ENCODE results near the gene WIPF2. TPM values are rescaled to one million over a fixed set of nuclear protein-coding genes. Genes with fewer than 3 reads are reported as not detected.

The WIPF2 gene
- total and polyA plus RNA-seq, 5 experiments from 2014 or later, result 6.4 to 32.7 (median 7.5) TPM

DNA sequence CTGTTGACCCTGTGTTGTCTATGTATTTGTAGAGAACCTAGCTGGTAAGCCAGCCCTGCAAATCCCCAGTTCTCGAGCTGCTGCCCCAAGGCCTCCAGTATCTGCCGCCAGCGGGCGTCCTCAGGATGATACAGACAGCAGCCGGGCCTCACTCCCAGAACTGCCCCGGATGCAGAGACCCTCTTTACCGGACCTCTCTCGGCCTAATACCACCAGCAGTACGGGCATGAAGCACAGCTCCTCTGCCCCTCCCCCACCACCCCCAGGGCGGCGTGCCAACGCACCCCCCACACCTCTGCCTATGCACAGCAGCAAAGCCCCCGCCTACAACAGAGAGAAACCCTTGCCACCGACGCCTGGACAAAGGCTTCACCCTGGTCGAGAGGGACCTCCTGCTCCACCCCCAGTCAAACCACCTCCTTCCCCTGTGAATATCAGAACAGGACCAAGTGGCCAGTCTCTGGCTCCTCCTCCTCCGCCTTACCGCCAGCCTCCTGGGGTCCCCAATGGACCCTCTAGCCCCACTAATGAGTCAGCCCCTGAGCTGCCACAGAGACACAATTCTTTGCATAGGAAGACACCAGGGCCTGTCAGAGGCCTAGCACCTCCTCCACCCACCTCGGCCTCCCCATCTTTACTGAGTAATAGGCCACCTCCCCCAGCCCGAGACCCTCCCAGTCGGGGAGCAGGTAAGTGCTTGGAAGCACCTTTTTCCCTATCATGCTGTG, 45.5 kb downstream of the WIPF2 start:
- peaks cover 0 to 46% (median 5%) of the 10 kb centered on the region in 3 donors for H3K36me3 Mint-ChIP-seq
- H3K4me1 Mint-ChIP-seq, result peaks cover 0 to 3% (median 0%) of the 10 kb centered on the region in 4 donors
- POLR2A ChIA-PET, result no interaction called here
- H3K4me3 Mint-ChIP-seq, result no peak overlapping the region
- peak overlapping the region in 1 of 10 donors; percentile 38 for H3K27ac Mint-ChIP-seq
- H3K27me3 Mint-ChIP-seq, result no peaks in the 10 kb centered on the region
- no peaks in the 10 kb centered on the region for H3K9me3 Mint-ChIP-seq
- no peak for DNase-seq
- no peak for ATAC-seq

DNA sequence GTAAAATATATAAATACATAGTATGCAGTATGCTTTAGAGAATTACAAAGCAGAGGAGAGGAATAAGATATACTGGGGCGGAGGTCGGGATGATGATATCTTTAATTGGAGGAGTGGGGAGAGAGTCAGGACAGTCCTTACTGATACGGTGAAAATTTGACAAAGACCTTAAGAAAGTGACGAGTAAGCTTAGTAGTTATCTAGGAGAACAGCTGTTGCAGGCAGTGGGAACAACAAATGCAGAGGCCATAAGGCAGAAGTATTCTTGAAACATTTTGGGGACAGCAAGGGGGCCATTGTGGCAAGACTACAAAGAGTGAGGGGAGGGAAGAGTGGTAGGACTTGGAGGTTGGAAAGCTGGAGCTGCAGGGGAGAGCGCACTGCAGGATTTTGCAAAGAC, 46.2 kb downstream of the WIPF2 start:
- H3K9me3 Mint-ChIP-seq, result no peaks in the 10 kb centered on the region
- POLR2A ChIA-PET, result no interaction called here
- H3K27ac Mint-ChIP-seq, result no peak overlapping the region
- H3K36me3 Mint-ChIP-seq, result peaks cover 0 to 46% (median 5%) of the 10 kb centered on the region in 3 donors
- DNase-seq (no peak), ATAC-seq (no peak)
- no peaks in the 10 kb centered on the region for H3K27me3 Mint-ChIP-seq
- no peak overlapping the region for H3K4me3 Mint-ChIP-seq
- peaks cover 0 to 3% (median 0%) of the 10 kb centered on the region in 4 donors for H3K4me1 Mint-ChIP-seq

DNA sequence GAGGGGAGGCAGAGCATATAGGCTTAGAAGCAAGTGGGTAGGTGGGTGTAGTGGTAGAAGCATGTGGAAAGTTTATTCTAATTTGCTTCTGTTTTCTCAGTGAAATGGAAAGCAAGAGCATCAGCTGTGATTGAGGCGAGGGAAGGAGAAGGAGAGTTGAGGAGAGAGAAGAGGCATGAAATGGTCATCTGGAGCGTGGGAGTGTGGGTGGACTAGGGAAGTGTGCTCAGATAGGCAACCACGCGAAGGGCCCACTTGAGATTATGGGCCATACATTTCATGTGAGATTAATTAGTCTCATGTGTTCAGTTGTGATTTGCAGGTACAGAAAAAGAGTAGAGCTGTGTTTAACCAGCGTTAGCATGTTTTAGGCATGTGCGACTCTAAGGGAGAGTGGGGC, 47.8 kb downstream of the WIPF2 start:
- Mint-ChIP-seq H3K27ac (no peak overlapping the region), H3K4me1 (peaks cover 0 to 3% (median 0%) of the 10 kb centered on the region in 4 donors), H3K27me3 (no peaks in the 10 kb centered on the region), H3K36me3 (peaks cover 0 to 46% (median 3%) of the 10 kb centered on the region in 3 donors), H3K4me3 (no peak overlapping the region), H3K9me3 (no peaks in the 10 kb centered on the region)
- DNase-seq (no peak), ATAC-seq (no peak)
- POLR2A ChIA-PET, result no interaction called here

DNA sequence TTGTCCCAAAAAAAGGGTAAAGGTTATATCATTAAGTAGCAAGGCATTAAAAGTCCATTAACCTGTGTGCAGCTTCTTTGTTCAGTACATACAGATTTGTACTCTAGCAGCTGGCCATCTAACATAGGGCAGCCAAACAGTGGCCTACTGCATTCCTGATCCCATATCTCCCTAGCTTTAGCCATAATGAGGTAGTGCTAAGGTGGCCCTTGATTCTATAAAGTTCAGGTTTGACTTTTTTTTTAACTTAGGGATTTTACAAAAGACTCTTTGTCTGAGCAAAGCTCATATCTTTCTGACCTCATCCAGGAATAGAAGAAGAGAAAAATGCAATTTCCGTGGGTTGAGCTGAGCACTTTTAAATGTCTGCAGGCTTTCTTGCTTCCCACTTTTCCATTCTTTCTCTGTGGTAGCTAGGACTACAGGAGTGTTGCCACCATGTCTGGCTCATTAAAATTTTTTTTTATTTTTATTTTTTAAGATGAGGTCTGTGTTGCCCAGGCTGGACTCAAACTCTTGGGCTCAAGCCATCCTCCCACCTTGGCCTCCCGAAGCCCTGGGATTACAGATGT, 49.1 kb downstream of the WIPF2 start:
- peak overlapping the region in 1 of 10 donors; percentile 4 for H3K27ac Mint-ChIP-seq
- ATAC-seq, result no peak
- peaks cover 0 to 43% (median 0%) of the 10 kb centered on the region in 3 donors for H3K36me3 Mint-ChIP-seq
- no peak overlapping the region for H3K4me3 Mint-ChIP-seq
- POLR2A ChIA-PET, result no interaction called here
- H3K27me3 Mint-ChIP-seq, result no peaks in the 10 kb centered on the region
- DNase-seq, result no peak
- no peaks in the 10 kb centered on the region for H3K9me3 Mint-ChIP-seq
- peaks cover 0 to 1% (median 0%) of the 10 kb centered on the region in 4 donors for H3K4me1 Mint-ChIP-seq

DNA sequence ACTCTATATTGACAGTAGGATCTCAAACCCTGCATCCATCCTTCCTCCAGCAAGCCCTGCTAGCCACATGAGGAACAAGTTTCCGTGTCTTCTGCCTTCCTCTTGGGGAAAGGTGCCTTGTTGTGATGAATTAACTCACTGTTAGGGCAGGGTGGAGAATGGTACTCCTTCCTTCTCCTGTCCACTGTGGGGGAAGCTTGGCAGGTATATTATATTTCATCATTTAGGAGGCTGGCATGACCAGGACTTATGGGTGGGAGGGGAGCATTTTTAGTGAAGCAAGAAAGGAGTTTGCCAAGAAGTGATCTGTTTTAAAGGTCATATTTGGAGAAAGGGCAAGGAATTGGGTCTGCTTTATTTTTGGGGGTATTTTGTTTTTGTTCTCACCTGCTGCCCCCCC, 59.3 kb downstream of the WIPF2 start:
- Mint-ChIP-seq H3K27me3 (no peaks in the 10 kb centered on the region), H3K4me1 (peaks cover 0 to 12% (median 1%) of the 10 kb centered on the region in 4 donors), H3K9me3 (no peaks in the 10 kb centered on the region), H3K4me3 (no peak overlapping the region), H3K36me3 (peaks cover 0 to 77% (median 22%) of the 10 kb centered on the region in 3 donors), H3K27ac (peak overlapping the region in 4 of 10 donors; percentile 13 to 82 (median 25))
- ATAC-seq (no peak), DNase-seq (no peak)
- POLR2A ChIA-PET, result no interaction called here

DNA sequence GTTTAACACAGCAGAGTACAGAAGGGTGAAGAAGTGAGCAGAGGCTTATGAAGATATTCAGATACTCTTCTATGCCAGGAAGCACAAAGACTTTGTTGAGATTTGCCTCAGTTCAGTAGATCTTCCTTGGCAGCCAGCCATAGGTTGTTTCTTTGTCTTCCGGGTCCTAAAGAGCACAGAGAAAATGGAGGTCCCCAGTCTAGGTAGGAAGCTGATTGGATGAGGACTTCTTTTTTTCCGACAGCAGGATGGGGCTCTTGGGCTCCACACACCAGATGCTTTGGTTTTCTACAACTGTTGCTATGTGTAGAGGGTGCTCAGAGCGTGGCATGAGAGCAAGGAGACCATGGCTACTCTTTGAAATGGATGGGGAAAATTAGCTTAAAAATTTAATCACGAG, 60.3 kb downstream of the WIPF2 start:
- H3K4me1 Mint-ChIP-seq, result peaks cover 3 to 22% (median 6%) of the 10 kb centered on the region in 4 donors

DNA sequence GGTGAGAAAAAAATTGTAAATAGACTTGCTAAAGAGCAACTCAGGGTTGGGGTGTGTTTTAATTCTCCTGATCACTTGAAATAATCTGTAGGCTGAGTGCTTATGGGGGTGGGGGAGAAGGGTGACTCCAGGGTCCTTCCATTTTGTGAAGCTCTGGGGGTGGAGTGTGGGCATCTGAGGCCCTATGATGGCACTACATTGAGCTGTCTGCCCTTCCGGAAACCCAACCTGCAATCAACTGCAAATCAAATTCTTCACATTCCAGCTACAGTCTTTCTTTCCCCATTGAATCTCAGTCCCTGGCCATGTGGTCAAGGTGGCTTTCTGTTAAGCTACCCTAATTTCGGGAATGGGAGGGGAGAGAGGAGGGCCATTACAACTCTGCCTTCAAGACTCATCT, 62.6 kb downstream of the WIPF2 start:
- no peak overlapping the region for H3K4me3 Mint-ChIP-seq
- H3K27me3 Mint-ChIP-seq, result no peaks in the 10 kb centered on the region
- POLR2A ChIA-PET, result interaction anchor here (0.5 to 1.5 kb wide), 4 partner anchors 8 to 66 kb away, joined by 3 to 5 read pairs (median 3); no protein-coding TSS in a partner anchor
- H3K4me1 Mint-ChIP-seq, result peaks cover 3 to 16% (median 6%) of the 10 kb centered on the region in 4 donors
- peak overlapping the region in 3 of 10 donors; percentile 11 to 51 (median 39) for H3K27ac Mint-ChIP-seq
- H3K36me3 Mint-ChIP-seq, result peaks cover 0 to 50% (median 18%) of the 10 kb centered on the region in 3 donors
- DNase-seq, result no peak
- no peaks in the 10 kb centered on the region for H3K9me3 Mint-ChIP-seq
- no peak for ATAC-seq

More for the DNA sequence above, 60.3 kb downstream of the WIPF2 start:
- peak overlapping the region in 3 of 10 donors; percentile 5 to 58 (median 19) for H3K27ac Mint-ChIP-seq
- ATAC-seq, result no peak
- no peaks in the 10 kb centered on the region for H3K27me3 Mint-ChIP-seq
- H3K36me3 Mint-ChIP-seq, result peaks cover 0 to 69% (median 19%) of the 10 kb centered on the region in 3 donors
- no peaks in the 10 kb centered on the region for H3K9me3 Mint-ChIP-seq
- POLR2A ChIA-PET, result no interaction called here
- DNase-seq, result no peak
- no peak overlapping the region for H3K4me3 Mint-ChIP-seq

DNA sequence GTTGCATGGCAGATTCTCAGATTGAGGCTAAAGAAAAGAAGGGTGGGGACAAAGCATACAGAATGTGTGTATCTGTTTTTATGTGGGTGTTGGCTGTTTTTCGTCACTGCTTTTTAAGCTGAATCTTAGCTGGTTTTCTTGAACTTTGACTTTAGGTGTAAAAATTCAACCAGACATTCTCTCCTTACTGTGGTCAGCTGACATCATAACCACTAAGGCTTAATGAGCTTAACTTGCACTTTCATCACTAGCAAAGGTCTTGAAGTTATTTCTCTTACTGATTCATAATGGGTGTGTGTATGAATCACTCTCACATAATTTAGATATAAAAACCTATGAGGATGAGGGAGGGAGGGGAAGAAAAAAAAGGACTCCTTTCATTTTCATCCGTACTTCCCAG, 64.6 kb downstream of the WIPF2 start:
- peak overlapping the region in 9 of 10 donors; percentile 10 to 75 (median 54) for H3K27ac Mint-ChIP-seq
- H3K27me3 Mint-ChIP-seq, result no peaks in the 10 kb centered on the region
- H3K36me3 Mint-ChIP-seq, result peaks cover 0 to 30% (median 5%) of the 10 kb centered on the region in 3 donors
- H3K4me3 Mint-ChIP-seq, result peak overlapping the region in 2 of 10 donors; percentile 17 to 49
- peaks cover 10 to 28% (median 18%) of the 10 kb centered on the region in 4 donors for H3K4me1 Mint-ChIP-seq
- no peaks in the 10 kb centered on the region for H3K9me3 Mint-ChIP-seq
- ATAC-seq (no peak), DNase-seq (peak in 2 of 10 donors; percentile 6 to 11)
- POLR2A ChIA-PET, result interaction anchor here (0.7 kb wide), 1 partner anchor 415 kb away, joined by 3 read pairs; no protein-coding TSS in a partner anchor

DNA sequence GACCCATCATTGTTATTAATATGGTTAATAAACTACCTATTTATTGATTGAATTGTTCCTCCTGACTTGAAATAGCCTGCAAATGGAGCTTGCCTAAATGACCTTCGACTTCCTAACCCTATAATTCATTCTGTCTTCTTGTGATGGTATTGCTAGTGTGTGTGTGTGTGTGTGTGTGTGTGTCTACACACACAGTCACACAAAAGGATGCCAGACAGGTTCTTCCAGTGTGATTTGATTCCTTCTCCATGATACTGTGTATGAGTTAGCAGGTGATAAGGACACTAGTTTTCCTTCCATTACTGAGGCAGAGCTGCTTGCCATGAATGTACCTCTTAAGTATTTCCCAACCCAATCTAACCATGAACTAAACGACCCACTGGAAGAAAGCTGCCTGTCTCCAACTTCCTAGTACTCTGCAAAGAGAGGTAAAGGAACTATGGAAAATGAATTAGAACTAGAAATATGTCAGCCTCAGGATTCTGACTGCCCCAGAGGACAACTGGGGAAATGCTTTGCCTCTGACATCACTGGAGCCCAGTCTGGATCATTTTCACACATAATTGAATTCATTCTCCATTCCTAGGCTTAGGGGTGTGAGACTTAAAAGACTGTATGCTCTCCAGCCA, 65.1 kb downstream of the WIPF2 start:
- no peak for ATAC-seq
- Mint-ChIP-seq H3K27me3 (no peaks in the 10 kb centered on the region), H3K36me3 (peaks cover 0 to 25% (median 5%) of the 10 kb centered on the region in 3 donors), H3K4me1 (peaks cover 10 to 33% (median 21%) of the 10 kb centered on the region in 4 donors), H3K27ac (peak overlapping the region in 8 of 10 donors; percentile 17 to 75 (median 50)), H3K4me3 (peak overlapping the region in 2 of 10 donors; percentile 2 to 17), H3K9me3 (no peaks in the 10 kb centered on the region)
- DNase-seq, result no peak
- POLR2A ChIA-PET, result no interaction called here

DNA sequence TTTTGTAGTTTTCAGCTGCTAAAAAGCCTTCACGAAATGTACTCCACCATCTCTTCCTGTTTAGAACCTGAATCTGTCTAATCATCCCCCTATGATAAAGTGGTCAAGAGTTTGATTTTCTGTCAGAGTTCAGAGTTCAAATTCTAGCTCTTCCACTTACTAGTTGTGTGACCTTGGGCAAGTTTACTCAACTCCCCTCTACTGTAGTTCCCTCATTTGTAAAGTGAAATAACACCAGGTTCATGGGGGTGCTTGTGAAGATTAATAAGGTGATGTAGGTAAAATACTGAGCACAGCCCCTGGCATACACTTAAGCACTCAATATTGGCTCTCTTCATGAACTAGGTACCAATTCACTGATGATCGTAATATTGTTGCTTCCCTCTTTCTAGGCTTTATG, 67.4 kb downstream of the WIPF2 start:
- ATAC-seq, result no peak
- DNase-seq, result no peak
- Mint-ChIP-seq H3K4me1 (peaks cover 10 to 35% (median 22%) of the 10 kb centered on the region in 4 donors), H3K27me3 (no peaks in the 10 kb centered on the region), H3K4me3 (no peak overlapping the region), H3K36me3 (peaks cover 0 to 6% (median 2%) of the 10 kb centered on the region in 3 donors), H3K9me3 (no peaks in the 10 kb centered on the region), H3K27ac (peak overlapping the region in 3 of 10 donors; percentile 15 to 77 (median 38))
- POLR2A ChIA-PET, result no interaction called here

DNA sequence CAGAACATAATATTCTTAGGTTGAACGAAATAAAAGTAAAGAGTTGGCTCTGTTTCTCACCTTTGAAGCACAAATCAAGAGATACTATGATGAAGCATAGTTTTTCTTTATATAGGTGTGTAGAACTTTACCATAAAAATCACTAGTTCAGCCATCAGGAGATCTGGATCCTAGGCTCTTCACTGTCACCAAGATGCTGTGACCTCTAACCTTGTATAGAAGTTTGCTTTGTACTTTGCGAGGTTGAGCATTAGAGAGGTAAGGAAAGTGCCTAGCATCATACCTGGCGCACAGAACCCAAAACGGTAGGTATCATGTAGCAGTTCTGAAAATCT, 68.0 kb downstream of the WIPF2 start:
- no peaks in the 10 kb centered on the region for H3K27me3 Mint-ChIP-seq
- DNase-seq (no peak), ATAC-seq (no peak)
- peak overlapping the region; percentile 90 to 100 (median 98) for H3K4me3 Mint-ChIP-seq
- peaks cover 10 to 34% (median 22%) of the 10 kb centered on the region in 4 donors for H3K4me1 Mint-ChIP-seq
- POLR2A ChIA-PET, result no interaction called here
- H3K9me3 Mint-ChIP-seq, result no peaks in the 10 kb centered on the region
- peaks cover 0 to 4% (median 1%) of the 10 kb centered on the region in 3 donors for H3K36me3 Mint-ChIP-seq
- peak overlapping the region in 8 of 10 donors; percentile 21 to 97 (median 87) for H3K27ac Mint-ChIP-seq

DNA sequence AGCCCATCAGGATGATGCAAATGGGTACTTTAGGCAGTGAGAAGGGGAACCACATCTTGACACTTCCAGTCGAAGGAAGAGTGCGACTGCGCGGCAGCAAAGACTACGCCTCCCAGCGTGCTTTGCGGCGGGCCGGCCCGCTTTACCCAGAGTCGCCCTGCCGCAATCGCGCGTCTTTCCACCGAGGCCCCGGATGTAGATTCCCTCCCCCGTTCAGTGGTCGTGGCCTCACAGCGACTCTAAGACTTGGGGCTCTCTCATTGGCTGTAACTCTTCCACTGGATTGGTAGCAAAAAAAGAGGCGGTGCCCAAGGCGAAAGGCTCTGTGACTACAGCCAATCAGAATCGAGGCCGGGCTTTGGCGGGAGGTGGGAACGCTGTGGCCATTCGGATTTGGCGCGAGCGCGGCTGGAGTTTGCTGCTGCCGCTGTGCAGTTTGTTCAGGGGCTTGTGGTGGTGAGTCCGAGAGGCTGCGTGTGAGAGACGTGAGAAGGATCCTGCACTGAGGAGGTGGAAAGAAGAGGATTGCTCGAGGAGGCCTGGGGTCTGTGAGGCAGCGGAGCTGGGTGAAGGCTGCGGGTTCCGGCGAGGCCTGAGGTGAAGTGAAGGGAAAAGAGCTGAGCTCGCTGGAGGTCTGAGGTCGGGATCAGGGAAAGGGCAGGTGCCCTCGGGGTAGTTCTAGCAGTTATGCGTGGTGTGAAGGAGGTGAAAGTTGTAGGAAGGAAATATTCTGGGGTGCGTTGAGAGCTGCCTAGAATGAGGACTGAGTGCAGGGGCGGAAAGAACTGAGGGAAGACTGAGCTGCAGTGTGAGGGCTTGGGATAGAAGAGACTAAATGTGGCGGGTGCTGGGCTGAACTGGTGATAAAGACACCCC, 68.6 kb downstream of the WIPF2 start, which contains the start of gene CDC6:
Gene CDC6 (plus strand): TSS at position 386 of the 876 bp plus-strand sequence. CDS start 1,542 bp downstream, outside the sequence.
- H3K9me3 Mint-ChIP-seq, result no peaks in the 10 kb centered on the region
- H3K36me3 Mint-ChIP-seq, result no peaks in the 10 kb centered on the region
- H3K27me3 Mint-ChIP-seq, result no peaks in the 10 kb centered on the region
- peak within 1 kb of the TSS; percentile 60 to 97 (median 92) for H3K27ac Mint-ChIP-seq
- POLR2A ChIA-PET, result interaction anchor here (0.6 to 1.0 kb wide), 4 partner anchors 20 to 187 kb away, joined by 3 to 4 read pairs (median 4); no protein-coding TSS in a partner anchor
- peak within 1 kb of the TSS; percentile 90 to 100 (median 98) for H3K4me3 Mint-ChIP-seq
- peaks cover 10 to 33% (median 22%) of the 10 kb centered on the region in 4 donors for H3K4me1 Mint-ChIP-seq
- DNase-seq, result peak; percentile 94 to 99 (median 98)
- ATAC-seq, result peak; percentile 96

Data from naive thymus-derived CD8-positive, alpha-beta T cell (primary cell).